Fibroblast of villous mesenchyme (primary cell): ENCODE results near the gene CDPF1. TPM values are rescaled to one million over a fixed set of nuclear protein-coding genes. Genes with fewer than 3 reads are reported as not detected.

ENCODE experiments used
- DNase-seq: peaks from one replicate; pipeline ENCODE4 v3.0.0-alpha.2; 2010; ENCODE audit warnings: low read depth
- H3K4me3 ChIP-seq: 2 replicates; pipeline ENCODE4 v1.5.1; 2011; ENCODE audit warnings: low read depth, mild to moderate bottlenecking, low read length
- total RNA-seq: library from RNA; depleted of rRNA; stranded (reverse); fragments of >200 nt; gene quantifications from 2 replicates; pipeline ENCODE4 v1.2.3, GENCODE V29; 2012
- TF ChIP-seq, protein P1 (sequence below): IDR thresholded peaks from 2 replicates; pipeline ENCODE4 v1.5.1; 2012; ENCODE audit warnings: low read depth, mild to moderate bottlenecking, low read length; ENCODE audit not compliant: insufficient read depth

CDPF1 gene
- total RNA-seq, 1 donor = 16.8 TPM

DNA sequence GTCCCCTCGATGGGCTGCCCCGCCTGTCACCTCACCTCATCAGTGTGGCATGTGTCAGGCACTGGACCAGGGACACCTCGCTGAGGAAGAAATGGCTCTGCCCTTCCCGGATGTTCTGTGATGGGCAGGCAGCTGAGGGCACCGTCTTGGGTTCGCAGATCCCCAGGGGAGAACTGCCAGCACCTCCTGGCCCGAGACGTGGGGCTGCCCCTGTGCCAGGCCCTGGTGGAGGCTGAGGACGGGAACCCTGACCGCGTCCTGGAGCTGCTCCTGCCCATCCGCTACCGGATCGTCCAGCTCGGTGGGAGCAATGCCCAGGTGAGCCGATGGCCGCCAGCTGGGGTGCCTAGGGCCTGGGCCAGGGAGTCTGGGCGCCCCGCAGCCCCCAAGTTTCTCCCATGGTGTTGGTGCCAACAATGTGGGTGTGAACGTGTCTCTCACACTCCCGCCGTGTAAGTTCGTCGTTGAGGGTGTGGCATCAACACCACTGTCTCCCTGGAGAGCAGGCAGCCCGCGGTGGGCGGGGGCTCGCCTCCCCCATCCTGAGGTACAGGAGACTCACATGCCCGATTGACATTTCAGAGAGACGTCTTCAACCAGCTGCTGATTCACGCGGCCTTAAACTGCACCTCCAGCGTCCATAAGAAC is 39.3 kb upstream of the CDPF1 start:
- no peak for DNase-seq
- TF ChIP-seq, protein P1, sequence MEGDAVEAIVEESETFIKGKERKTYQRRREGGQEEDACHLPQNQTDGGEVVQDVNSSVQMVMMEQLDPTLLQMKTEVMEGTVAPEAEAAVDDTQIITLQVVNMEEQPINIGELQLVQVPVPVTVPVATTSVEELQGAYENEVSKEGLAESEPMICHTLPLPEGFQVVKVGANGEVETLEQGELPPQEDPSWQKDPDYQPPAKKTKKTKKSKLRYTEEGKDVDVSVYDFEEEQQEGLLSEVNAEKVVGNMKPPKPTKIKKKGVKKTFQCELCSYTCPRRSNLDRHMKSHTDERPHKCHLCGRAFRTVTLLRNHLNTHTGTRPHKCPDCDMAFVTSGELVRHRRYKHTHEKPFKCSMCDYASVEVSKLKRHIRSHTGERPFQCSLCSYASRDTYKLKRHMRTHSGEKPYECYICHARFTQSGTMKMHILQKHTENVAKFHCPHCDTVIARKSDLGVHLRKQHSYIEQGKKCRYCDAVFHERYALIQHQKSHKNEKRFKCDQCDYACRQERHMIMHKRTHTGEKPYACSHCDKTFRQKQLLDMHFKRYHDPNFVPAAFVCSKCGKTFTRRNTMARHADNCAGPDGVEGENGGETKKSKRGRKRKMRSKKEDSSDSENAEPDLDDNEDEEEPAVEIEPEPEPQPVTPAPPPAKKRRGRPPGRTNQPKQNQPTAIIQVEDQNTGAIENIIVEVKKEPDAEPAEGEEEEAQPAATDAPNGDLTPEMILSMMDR = no peak
- no peak overlapping the region for H3K4me3 ChIP-seq

DNA sequence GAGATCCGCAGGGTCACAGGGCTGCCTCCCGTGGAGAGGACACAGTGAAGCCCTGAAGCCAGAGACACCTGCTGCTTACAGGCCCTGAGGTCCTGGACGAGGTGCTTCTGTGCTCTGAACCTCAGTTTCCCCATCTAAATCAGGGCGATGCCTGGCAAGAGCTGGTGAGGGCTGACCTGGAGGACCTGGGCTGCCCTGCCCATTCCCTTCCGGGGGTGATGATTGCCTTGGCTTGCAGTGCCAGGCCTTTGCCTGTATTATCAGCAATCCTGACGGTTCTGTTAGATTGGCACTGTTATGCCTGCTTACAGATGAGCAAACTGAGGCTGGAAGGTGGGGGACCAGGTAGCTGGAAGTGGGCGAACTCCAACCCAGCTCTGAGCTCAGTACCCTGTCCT is 38.8 kb upstream of the CDPF1 start:
- TF ChIP-seq, protein P1 = no peak
- no peak overlapping the region for H3K4me3 ChIP-seq
- DNase-seq = no peak

DNA sequence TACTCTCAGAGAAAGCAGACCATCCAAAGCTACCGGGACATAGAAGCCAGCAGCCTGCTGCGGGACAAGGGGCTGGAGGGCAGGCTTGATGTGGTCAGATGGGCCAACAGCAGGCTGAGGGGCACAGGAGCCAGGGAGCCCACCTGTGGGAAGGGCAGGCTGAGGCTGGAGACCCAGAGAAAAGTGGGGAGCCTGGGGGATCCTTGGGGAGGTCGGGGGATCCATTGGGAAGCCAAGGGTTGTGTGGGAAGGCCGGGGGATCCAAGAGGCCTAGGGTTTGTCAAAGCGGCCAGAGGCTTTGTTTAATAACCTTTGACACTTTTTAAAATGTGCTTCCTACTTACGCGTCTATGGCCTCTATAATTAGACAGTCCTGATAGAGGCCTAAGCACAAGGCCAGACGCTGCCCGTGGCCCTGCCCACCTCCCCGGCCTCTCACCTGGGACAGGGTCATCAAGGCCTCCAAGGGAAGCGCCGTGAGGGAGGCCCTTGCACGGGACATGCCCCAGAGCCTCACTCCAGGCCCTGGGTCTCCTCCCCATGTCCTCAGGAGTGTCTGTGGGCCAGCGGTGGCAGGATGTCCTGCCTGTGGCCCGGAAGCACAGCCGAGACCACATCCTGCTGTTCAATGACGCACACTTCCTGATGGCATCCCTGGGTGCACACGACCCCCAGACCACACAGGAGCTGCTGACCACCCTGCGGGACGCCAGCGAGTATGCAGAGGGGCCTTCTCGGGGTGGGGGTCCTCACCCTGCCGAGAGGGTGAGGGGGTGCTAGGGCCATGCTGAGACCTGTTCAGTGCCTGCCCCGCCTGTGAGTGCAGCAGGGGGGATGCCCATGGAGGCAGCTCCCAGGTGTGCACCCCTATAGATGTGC is 38.0 kb upstream of the CDPF1 start:
- no peak for DNase-seq
- no peak overlapping the region for H3K4me3 ChIP-seq
- TF ChIP-seq, protein P1 = no peak

DNA sequence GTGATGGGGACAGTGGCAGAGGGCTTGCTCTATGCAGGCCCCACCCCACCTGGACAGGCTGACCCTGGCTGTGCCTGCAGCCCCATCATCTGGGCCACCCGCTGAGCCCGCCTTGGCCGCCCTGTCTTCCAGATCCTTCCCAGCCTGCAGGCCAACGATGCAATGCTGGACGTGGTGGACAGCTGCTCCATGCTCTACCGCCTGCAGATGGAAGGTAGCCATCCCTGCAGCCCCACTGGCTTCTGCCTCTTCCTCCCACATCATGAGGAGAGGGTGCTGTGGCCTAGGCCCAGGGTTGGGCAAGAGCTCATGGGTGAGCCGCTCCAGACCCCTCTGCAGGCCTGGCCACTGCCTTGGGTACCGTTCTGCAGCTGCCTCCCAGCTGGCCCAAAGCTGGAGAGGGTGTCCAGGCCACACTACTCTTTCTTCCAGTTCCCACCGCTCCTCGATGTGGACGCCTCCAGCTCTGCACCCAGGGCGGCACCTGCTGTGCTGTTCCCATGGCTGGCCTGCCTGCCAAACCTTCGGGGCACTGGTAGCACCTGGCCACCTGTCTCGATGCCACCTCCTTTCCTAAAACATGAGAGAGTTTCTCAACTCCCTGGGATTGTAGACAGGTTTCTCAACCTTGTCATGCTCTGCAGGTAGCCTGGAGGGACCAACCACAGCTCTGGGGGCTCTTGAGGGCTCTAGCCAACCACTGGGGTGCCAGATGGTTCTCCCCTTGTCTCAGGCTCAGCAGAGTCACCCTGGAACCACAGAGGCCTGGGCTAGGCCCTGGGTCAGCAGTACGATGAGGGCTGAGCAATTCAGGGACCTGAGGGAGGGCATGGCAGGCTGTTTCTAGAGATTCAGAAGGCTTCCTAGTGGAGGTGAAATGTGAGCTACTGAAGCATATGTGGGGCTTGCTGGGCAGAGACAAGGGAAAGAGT is 37.1 kb upstream of the CDPF1 start:
- TF ChIP-seq, protein P1 = no peak
- no peak overlapping the region for H3K4me3 ChIP-seq
- no peak for DNase-seq

DNA sequence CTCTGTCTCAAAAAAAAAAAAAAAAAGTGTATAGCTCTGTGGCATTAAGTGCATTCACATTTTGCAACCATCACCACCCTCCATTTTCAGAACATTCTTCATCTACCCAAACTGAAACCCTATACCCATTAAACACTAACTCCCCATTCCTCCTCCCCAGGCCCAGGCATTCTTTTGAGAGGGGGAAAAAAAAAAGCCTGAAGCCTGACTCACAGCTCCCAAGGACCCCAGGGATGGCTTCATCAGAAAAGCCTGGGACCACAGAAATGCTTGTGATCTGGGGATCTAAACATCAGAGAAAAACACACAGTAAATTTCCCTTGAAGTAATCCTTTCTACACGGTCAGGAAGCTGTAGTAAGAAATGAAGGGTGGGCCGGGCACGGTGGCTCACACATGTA is 35.9 kb upstream of the CDPF1 start:
- TF ChIP-seq, protein P1 = no peak
- no peak overlapping the region for H3K4me3 ChIP-seq
- no peak for DNase-seq

DNA sequence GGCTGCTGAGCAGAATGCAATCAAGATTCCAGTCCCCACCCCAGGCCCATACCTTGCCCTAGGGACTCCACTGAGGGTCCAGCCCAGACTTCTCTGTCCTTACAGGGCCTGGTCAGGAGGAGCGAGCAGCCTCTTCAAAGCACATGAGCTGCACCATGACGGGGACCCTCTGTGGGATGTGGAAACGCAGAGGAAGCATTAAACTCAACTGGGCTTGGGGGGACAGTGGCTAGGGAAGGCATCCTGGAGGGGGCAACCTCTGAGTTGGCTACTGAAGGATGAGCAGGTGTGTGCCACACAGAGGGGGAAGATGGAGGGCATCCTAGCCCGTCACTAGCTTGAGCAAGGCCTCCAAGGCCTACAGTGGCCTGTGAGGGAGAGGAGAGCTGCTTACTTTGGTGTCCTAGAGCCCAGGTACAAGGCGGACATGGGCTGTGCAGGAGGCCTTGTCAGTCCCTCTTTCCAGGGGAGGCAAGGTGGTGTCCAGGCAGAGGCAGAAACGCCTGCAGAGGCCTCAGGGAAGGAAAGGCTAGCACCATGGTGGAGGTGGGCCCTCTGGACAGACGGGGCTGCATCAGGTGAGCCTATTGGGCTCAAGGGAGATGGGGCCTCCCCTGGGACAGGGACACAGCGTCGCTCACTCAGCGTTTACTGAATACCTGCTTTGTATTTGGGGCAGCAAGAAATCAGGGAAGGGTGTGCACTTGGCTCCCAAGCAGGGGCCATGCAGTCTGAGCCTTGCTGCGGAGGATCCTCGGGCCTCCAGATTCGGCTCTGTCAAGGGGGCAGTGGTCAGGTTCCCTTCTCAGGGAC is 32.0 kb upstream of the CDPF1 start:
- no peak overlapping the region for H3K4me3 ChIP-seq
- no peak for DNase-seq
- TF ChIP-seq, protein P1 = no peak
